Smooth muscle cell (in vitro differentiated cells): ENCODE measurements around the gene ARHGAP35. TPM values are rescaled to one million over a fixed set of nuclear protein-coding genes. Genes with fewer than 3 reads are reported as not detected.
A peak's percentile ranks its signal among the peaks of the same experiment; 100 is the strongest.
"Not testable (repeated sequence)": the region's sequence is repeated elsewhere in the genome, so short reads cannot be mapped to it uniquely, and the experiment has no call there.

Source experiments
- DNase-seq: peaks from one replicate; lab custom pipeline; 2025; ENCODE audit not compliant: unreplicated experiment; lab: John Stamatoyannopoulos, UW
- H2AFZ ChIP-seq: fragments of 200-600 bp; sonication (generic); 2 replicates; pipeline ENCODE4 v1.6.0; 2016; ENCODE audit warnings: antibody characterized with exemption, low read depth, mild to moderate bottlenecking
- H3F3A ChIP-seq: fragments of 200-600 bp; sonication (generic); 2 replicates; pipeline ENCODE4 v1.6.0; 2017; ENCODE audit warnings: antibody characterized with exemption, low read depth
- H3K27ac ChIP-seq: fragments of 200-600 bp; sonication (generic); 2 replicates; pipeline ENCODE4 v1.5.1; 2016; ENCODE audit warnings: low read depth, mild to moderate bottlenecking
- H3K27me3 ChIP-seq: fragments of 200-600 bp; sonication (generic); 2 replicates; pipeline ENCODE4 v1.6.1; 2016; ENCODE audit warnings: low read depth, mild to moderate bottlenecking
- H3K36me3 ChIP-seq: fragments of 200-600 bp; sonication (generic); 2 replicates; pipeline ENCODE4 v1.5.1; 2016; ENCODE audit warnings: low read depth
- H3K4me1 ChIP-seq: fragments of 200-600 bp; sonication (generic); 2 replicates; pipeline ENCODE4 v1.5.1; 2016; ENCODE audit warnings: low read depth
- H3K4me2 ChIP-seq: fragments of 200-600 bp; sonication (generic); 2 replicates; pipeline ENCODE4 v1.6.0; 2016; ENCODE audit warnings: mild to moderate bottlenecking
- H3K4me3 ChIP-seq: fragments of 200-600 bp; sonication (generic); 2 replicates; pipeline ENCODE4 v1.5.1; 2016; ENCODE audit warnings: mild to moderate bottlenecking
- H3K79me2 ChIP-seq: fragments of 200-600 bp; sonication (generic); 2 replicates; pipeline ENCODE4 v1.6.0; 2016; ENCODE audit warnings: low read depth, mild to moderate bottlenecking
- H3K9ac ChIP-seq: fragments of 200-600 bp; sonication (generic); 2 replicates; pipeline ENCODE4 v1.6.0; 2016; ENCODE audit warnings: low read depth
- H3K9me3 ChIP-seq: fragments of 200-600 bp; sonication (generic); replicated peaks from 2 replicates; pipeline ENCODE4 v1.5.1; 2016; ENCODE audit warnings: low read depth
- H4K20me1 ChIP-seq: fragments of 200-600 bp; sonication (generic); 2 replicates; pipeline ENCODE4 v1.6.0; 2016; ENCODE audit warnings: low read depth
- CTCF ChIP-seq: fragments of 200-600 bp; sonication (generic); IDR thresholded peaks from 2 replicates; pipeline ENCODE4 v1.5.1; 2017; ENCODE audit warnings: borderline replicate concordance, mild to moderate bottlenecking, antibody characterized with exemption; ENCODE audit not compliant: insufficient read depth, poor library complexity, severe bottlenecking
- WGBS: methylation state at CpG from one replicate; pipeline ENCODE4 v1.1.7; 2016; ENCODE audit warnings: low lambda C conversion rate; 5-methylcytosine and 5-hydroxymethylcytosine counted together
- polyA plus RNA-seq: library from polyadenylated mRNA; unstranded; fragments of >200 nt; fragmentation: Nextera tagmentation; extraction: Ambion mirVana; gene quantifications from 2 replicates; pipeline ENCODE4 v1.2.1, GENCODE V29; 2016
- total RNA-seq: library from RNA; depleted of rRNA; stranded (reverse); fragments of >200 nt; gene quantifications from 2 replicates; pipeline ENCODE4 v1.2.3, GENCODE V29; 2014

ARHGAP35 gene
- total and polyA plus RNA-seq, 2 experiments from 2014 or later, result 6.9 to 19.8 TPM

GRCh38 chr19:46852830-46853229 is 8.0 kb upstream of the ARHGAP35 start:
- Histone ChIP-seq H3K9ac (no peak overlapping the region), H3K4me3 (no peak overlapping the region), H3F3A (peaks cover 23% of the 10 kb centered on the region), H4K20me1 (peaks cover 9% of the 10 kb centered on the region), H2AFZ (no peak overlapping the region), H3K4me1 (peaks cover 8% of the 10 kb centered on the region), H3K9me3 (no peaks in the 10 kb centered on the region), H3K36me3 (no peaks in the 10 kb centered on the region), H3K79me2 (peaks cover 5% of the 10 kb centered on the region), H3K27ac (no peak overlapping the region), H3K4me2 (no peak overlapping the region), H3K27me3 (no peaks in the 10 kb centered on the region)
- DNase-seq, result no peak
- WGBS, result 76% methylated on average over 1 of the region's 1 CpG
- TF ChIP-seq CTCF, result no peak

- WGBS, result 87% methylated on average over 13 of the region's 13 CpGs
- H2AFZ ChIP-seq, DNase-seq, H3K4me2 ChIP-seq, H3K27me3 ChIP-seq, H4K20me1 ChIP-seq, H3F3A ChIP-seq, H3K4me3 ChIP-seq, H3K4me1 ChIP-seq, H3K9me3 ChIP-seq, H3K27ac ChIP-seq, H3K36me3 ChIP-seq, H3K79me2 ChIP-seq, H3K9ac ChIP-seq: not testable (repeated sequence)
These were observed 6.1 kb upstream of the ARHGAP35 start for GRCh38 chr19:46854698-46855097.

- H3K4me3 ChIP-seq, result peak overlapping the region; percentile 49
- H3K4me2 ChIP-seq, result peak overlapping the region; percentile 89
- peaks cover 2% of the 10 kb centered on the region for H3K4me1 ChIP-seq
- H3K36me3 ChIP-seq, result no peaks in the 10 kb centered on the region
- peak overlapping the region; percentile 91 for H2AFZ ChIP-seq
- H4K20me1 ChIP-seq, result no peaks in the 10 kb centered on the region
- H3K27ac ChIP-seq, result peak overlapping the region; percentile 82
- H3K79me2 ChIP-seq, result peaks cover under 1% of the 10 kb centered on the region
- peak overlapping the region; percentile 52 for H3K9ac ChIP-seq
- peaks cover 1% of the 10 kb centered on the region for H3F3A ChIP-seq
- H3K9me3 ChIP-seq, result no peaks in the 10 kb centered on the region
- DNase-seq, result peak; percentile 69
- H3K27me3 ChIP-seq, result no peaks in the 10 kb centered on the region
- peak; percentile 48 for TF ChIP-seq CTCF
- WGBS, result 18% methylated on average over 41 of the region's 41 CpGs
These were observed 4.5 kb upstream of the ARHGAP35 start for GRCh38 chr19:46856062-46857022.

GRCh38 chr19:46859637-46860124 is 1.1 kb upstream of the ARHGAP35 start:
- Histone ChIP-seq H3K4me3 (peak overlapping the region; percentile 67), H3K36me3 (no peaks in the 10 kb centered on the region), H2AFZ (no peak overlapping the region), H3K9ac (no peak overlapping the region), H3K79me2 (peaks cover 32% of the 10 kb centered on the region), H4K20me1 (peaks cover 33% of the 10 kb centered on the region), H3K27me3 (no peaks in the 10 kb centered on the region), H3K4me1 (peaks cover 27% of the 10 kb centered on the region), H3K4me2 (peak overlapping the region; percentile 76), H3F3A (peaks cover 7% of the 10 kb centered on the region), H3K9me3 (no peaks in the 10 kb centered on the region), H3K27ac (peak overlapping the region; percentile 41)
- 18% methylated on average over 18 of the region's 18 CpGs for WGBS
- no peak for TF ChIP-seq CTCF
- DNase-seq, result no peak
